GM23338 (cell line): Measurements from ENCODE around the gene LRRIQ3. TPM values are rescaled to one million over a fixed set of nuclear protein-coding genes. Genes with fewer than 3 reads are reported as not detected.

Experiments used
- ATAC-seq: fragments of 200-7000 bp; cut with Tn5 transposase; 3 replicates; pipeline ENCODE4 v1.9.1; 2020
- DNase-seq: peaks from one replicate; pipeline ENCODE4 v3.0.0-alpha.2; 2015; ENCODE audit warnings: low spot score
- H2AFZ ChIP-seq: fragments of 200-600 bp; sonication (generic); 2 replicates; pipeline ENCODE4 v1.8.0; 2016; ENCODE audit warnings: antibody characterized with exemption, mild to moderate bottlenecking, moderate library complexity
- H3F3A ChIP-seq: fragments of 200-600 bp; sonication (generic); replicated peaks from 2 replicates; pipeline ENCODE4 v1.8.0; 2017; ENCODE audit warnings: antibody characterized with exemption, mixed run types, low read depth
- H3K27ac ChIP-seq: fragments of 200-600 bp; sonication (generic); 2 replicates; pipeline ENCODE4 v1.6.1; 2016; ENCODE audit warnings: low read depth
- H3K27me3 ChIP-seq: fragments of 200-600 bp; sonication (generic); 2 replicates; pipeline ENCODE4 v1.8.0; 2016; ENCODE audit warnings: mild to moderate bottlenecking, mixed run types, moderate library complexity; ENCODE audit not compliant: insufficient read depth
- H3K36me3 ChIP-seq: fragments of 200-600 bp; sonication (generic); 2 replicates; pipeline ENCODE4 v1.8.0; 2016; ENCODE audit warnings: mild to moderate bottlenecking; ENCODE audit not compliant: insufficient read depth
- H3K4me1 ChIP-seq: fragments of 200-600 bp; sonication (generic); 2 replicates; pipeline ENCODE4 v1.8.0; 2016; ENCODE audit warnings: mild to moderate bottlenecking, moderate library complexity; ENCODE audit not compliant: insufficient read depth
- H3K4me2 ChIP-seq: fragments of 200-600 bp; sonication (generic); 2 replicates; pipeline ENCODE4 v1.7.1; 2017; ENCODE audit warnings: mixed run types
- H3K4me3 ChIP-seq: fragments of 200-600 bp; sonication (generic); 2 replicates; pipeline ENCODE4 v1.6.1; 2016; ENCODE audit warnings: mixed run types
- H3K79me2 ChIP-seq: fragments of 200-600 bp; sonication (generic); replicated peaks from 2 replicates; pipeline ENCODE4 v1.8.0; 2017; ENCODE audit warnings: mild to moderate bottlenecking; ENCODE audit not compliant: insufficient read depth
- H3K9me2 ChIP-seq: fragments of 200-600 bp; sonication (generic); 2 replicates; pipeline ENCODE4 v1.8.0; 2017; ENCODE audit not compliant: insufficient read depth
- H4K20me1 ChIP-seq: fragments of 200-600 bp; sonication (generic); replicated peaks from 2 replicates; pipeline ENCODE4 v1.8.0; 2017; ENCODE audit warnings: mild to moderate bottlenecking; ENCODE audit not compliant: insufficient read depth
- H3K27ac Mint-ChIP-seq: 2 replicates; pipeline ENCODE4 v1.8.0; 2020; ENCODE audit warnings: inconsistent platforms, mild to moderate bottlenecking, moderate library complexity, mixed read lengths
- H3K27me3 Mint-ChIP-seq: 3 replicates; pipeline ENCODE4 v1.8.0; 2022; ENCODE audit warnings: low read depth, mild to moderate bottlenecking, moderate library complexity, mixed read lengths, inconsistent platforms; ENCODE audit not compliant: insufficient read depth, poor library complexity
- H3K36me3 Mint-ChIP-seq: 3 replicates; pipeline ENCODE4 v1.8.0; 2021; ENCODE audit warnings: low read depth, mild to moderate bottlenecking, inconsistent platforms, moderate library complexity, mixed read lengths
- H3K4me1 Mint-ChIP-seq: 3 replicates; pipeline ENCODE4 v1.8.0; 2020; ENCODE audit warnings: mild to moderate bottlenecking, inconsistent platforms, mixed read lengths
- H3K4me3 Mint-ChIP-seq: 3 replicates; pipeline ENCODE4 v1.8.0; 2021; ENCODE audit warnings: moderate library complexity, mild to moderate bottlenecking, inconsistent platforms, mixed read lengths
- H3K9me3 Mint-ChIP-seq: 3 replicates; pipeline ENCODE4 v1.8.0; 2020; ENCODE audit warnings: moderate library complexity, mild to moderate bottlenecking, inconsistent platforms, mixed read lengths
- CREB1 ChIP-seq: fragments of 250-450 bp; sonication (Bioruptor Pico); IDR thresholded peaks from 2 replicates; pipeline ENCODE4 v1.5.0; 2020; ENCODE audit warnings: low read depth, mild to moderate bottlenecking, moderate library complexity
- CTCF ChIP-seq, 2 experiments: fragments of 200-600 bp in 1 of 2; sonication (generic) in 1 of 2; conservative IDR thresholded peaks; 2 replicates each; pipeline versions ENCODE4 v1.5.1 to v1.6.1; 2016 to 2017; ENCODE audit warnings: antibody characterized with exemption in 2 of 2, low read depth in 2 of 2, mild to moderate bottlenecking in 2 of 2, moderate library complexity in 1 of 2
- ETS1 ChIP-seq: IDR thresholded peaks from 2 replicates; pipeline ENCODE4 v1.6.1; 2016; ENCODE audit warnings: antibody characterized with exemption
- EZH2 ChIP-seq: fragments of 200-600 bp; sonication (generic); IDR thresholded peaks from one replicate; pipeline ENCODE4 v1.8.0; 2017; ENCODE audit warnings: antibody characterized with exemption, mild to moderate bottlenecking, low read depth; ENCODE audit not compliant: unreplicated experiment
- EZH2phosphoT487 ChIP-seq: fragments of 200-600 bp; sonication (generic); IDR thresholded peaks from one replicate; pipeline ENCODE4 v1.8.1; 2018; ENCODE audit warnings: antibody characterized with exemption; ENCODE audit not compliant: unreplicated experiment
- JUNB ChIP-seq: IDR thresholded peaks from one replicate; pipeline ENCODE4 v1.6.1; 2016; ENCODE audit warnings: antibody characterized with exemption; ENCODE audit not compliant: unreplicated experiment
- STAT1 ChIP-seq: IDR thresholded peaks from one replicate; pipeline ENCODE4 v1.6.1; 2016; ENCODE audit warnings: antibody characterized with exemption; ENCODE audit not compliant: unreplicated experiment
- ZNF114 ChIP-seq: fragments of 250-450 bp; sonication (Bioruptor Pico); IDR thresholded peaks from 2 replicates; pipeline ENCODE4 v1.5.0; 2020; ENCODE audit warnings: mild to moderate bottlenecking, moderate library complexity
- ZNF331 ChIP-seq: fragments of 250-450 bp; sonication (Bioruptor Pico); IDR thresholded peaks from 2 replicates; pipeline ENCODE4 v1.5.0; 2020; ENCODE audit warnings: low read depth, mild to moderate bottlenecking, moderate library complexity
- ZNF462 ChIP-seq: fragments of 250-450 bp; sonication (Bioruptor Pico); IDR thresholded peaks from 2 replicates; pipeline ENCODE4 v1.5.0; 2020; ENCODE audit warnings: mild to moderate bottlenecking, moderate library complexity
- polyA plus RNA-seq: library from polyadenylated mRNA; unstranded; fragments of >200 nt; fragmentation: Nextera tagmentation; extraction: Ambion mirVana; gene quantifications from 2 replicates; pipeline ENCODE4 v1.2.1, GENCODE V29; 2016
- total RNA-seq: library from RNA; depleted of rRNA; stranded (reverse); fragments of >200 nt; shearing (Covaris generic); gene quantifications from 2 replicates; pipeline ENCODE4 v1.2.3, GENCODE V29; 2014

Gene LRRIQ3
- total and polyA plus RNA-seq, 2 experiments from 2014 or later = 0.21 to 0.36 TPM

GRCh38 chr1:74199504-74199903 is 1.5 kb upstream of the LRRIQ3 start:
- no peaks in the 10 kb centered on the region for H3K36me3 ChIP-seq
- Mint-ChIP-seq H3K4me3 (no peak overlapping the region), H3K36me3 (no peaks in the 10 kb centered on the region), H3K27me3 (peaks cover 4% of the 10 kb centered on the region), H3K27ac (no peak overlapping the region), H3K4me1 (peaks cover 4% of the 10 kb centered on the region; the same call in 2 of the 3 replicates), H3K9me3 (no peaks in the 10 kb centered on the region)
- peaks cover 9% of the 10 kb centered on the region; the same call in 1 of the 2 replicates for H3K4me1 ChIP-seq
- no peak overlapping the region for H3K4me2 ChIP-seq
- H4K20me1 ChIP-seq = no peaks in the 10 kb centered on the region
- no peaks in the 10 kb centered on the region for H3K79me2 ChIP-seq
- no peaks in the 10 kb centered on the region for H3K27me3 ChIP-seq
- no peak for DNase-seq
- no peak for ATAC-seq
- no peaks in the 10 kb centered on the region for H3K9me2 ChIP-seq
- TF ChIP-seq EZH2 = no peak
- TF ChIP-seq ETS1 = no peak
- TF ChIP-seq ZNF114 = no peak
- TF ChIP-seq ZNF462 (CRISPR knock-in tag) = no peak
- TF ChIP-seq ZNF331 (CRISPR knock-in tag) = no peak
- TF ChIP-seq EZH2phosphoT487 = no peak
- no peak for TF ChIP-seq CTCF (conservative IDR thresholded peaks at IDR 0.05; ENCODE audit: low read depth in 2 of 2)
- no peak for TF ChIP-seq JUNB
- no peak for TF ChIP-seq STAT1
- TF ChIP-seq CREB1 (CRISPR knock-in tag) = no peak
- no peak overlapping the region for H3K4me3 ChIP-seq
- H3F3A ChIP-seq = no peaks in the 10 kb centered on the region
- H2AFZ ChIP-seq = no peak overlapping the region
- H3K27ac ChIP-seq = no peak overlapping the region
